Activated CD8-positive, alpha-beta memory T cell treated with anti-CD3 and anti-CD28 coated beads, Interleukin-2, amount 10 ng/mL, durations not matched to agents 7 days and 5 days (primary cell): ENCODE data around the gene LYPD8. TPM values are rescaled to one million over a fixed set of nuclear protein-coding genes. Genes with fewer than 3 reads are reported as not detected.

Experiments
- ATAC-seq: fragments of 150-1000 bp; cut with Tn5 transposase; one replicate; pipeline ENCODE4 v1.10.0; 2021; ENCODE audit warnings: moderate library complexity
- CTCF ChIA-PET: fragments of 350-600 bp; sonication (Branson Sonifier 250); formaldehyde crosslinking; loops from one replicate; lab custom pipeline; 2021; ENCODE audit warnings: antibody characterized with exemption; lab: Charles Lee
- DNase-seq: peaks from one replicate; pipeline ENCODE4 v3.0.0-alpha.2; 2020
- H3K27ac Mint-ChIP-seq: one replicate; pipeline ENCODE4 v1.8.0; 2021; ENCODE audit warnings: mild to moderate bottlenecking, mixed read lengths
- H3K27me3 Mint-ChIP-seq: one replicate; pipeline ENCODE4 v1.8.0; 2021; ENCODE audit warnings: mixed read lengths
- H3K36me3 Mint-ChIP-seq: one replicate; pipeline ENCODE4 v1.8.0; 2021; ENCODE audit warnings: mild to moderate bottlenecking, mixed read lengths
- H3K4me1 Mint-ChIP-seq: one replicate; pipeline ENCODE4 v1.8.0; 2021; ENCODE audit warnings: mixed read lengths
- H3K4me3 Mint-ChIP-seq: one replicate; pipeline ENCODE4 v1.8.0; 2021; ENCODE audit warnings: mild to moderate bottlenecking, moderate library complexity, mixed read lengths
- H3K9me3 Mint-ChIP-seq: one replicate; pipeline ENCODE4 v1.8.0; 2022; ENCODE audit warnings: low read depth, mixed read lengths
- total RNA-seq, 2 experiments: library from RNA; stranded (reverse); gene quantifications; one replicate each; pipeline ENCODE4 v1.2.3, GENCODE V29; 2021

The LYPD8 gene
- total RNA-seq, 2 experiments from 2014 or later = not detected

DNA sequence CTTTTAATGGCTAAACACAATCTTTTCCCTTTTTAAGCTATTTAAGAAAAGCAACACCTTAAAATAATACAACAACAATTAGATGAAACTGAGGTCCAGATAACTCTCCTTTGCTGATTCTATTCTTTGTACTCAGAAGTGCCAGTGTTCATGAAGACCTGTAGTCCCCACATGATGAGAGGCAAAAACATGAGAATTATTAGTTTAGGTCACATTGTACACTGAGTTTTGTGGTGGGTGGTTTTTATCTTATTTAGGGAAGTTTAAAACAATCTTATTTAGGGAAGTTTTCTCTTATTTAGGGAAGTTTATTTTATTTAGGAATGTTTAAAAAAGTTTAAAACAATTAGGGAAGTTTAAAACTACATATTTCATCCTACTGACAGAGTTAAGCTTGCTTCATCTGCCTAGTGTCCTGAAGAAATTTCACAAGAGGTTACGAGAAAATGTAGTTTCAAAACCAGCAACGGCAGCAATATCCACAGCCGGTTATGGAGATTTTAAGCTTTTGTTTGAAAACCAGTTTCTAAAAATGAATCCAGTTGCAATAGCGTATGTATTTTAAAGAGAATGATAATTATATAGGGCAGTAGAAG, 45.2 kb downstream of the LYPD8 start:
- Mint-ChIP-seq H3K4me3 (no peak overlapping the region), H3K9me3 (peaks cover 6% of the 10 kb centered on the region), H3K27me3 (peaks cover 12% of the 10 kb centered on the region), H3K36me3 (peaks cover 2% of the 10 kb centered on the region), H3K4me1 (no peaks in the 10 kb centered on the region), H3K27ac (no peak overlapping the region)
- DNase-seq (no peak), ATAC-seq (no peak)
- CTCF ChIA-PET = interaction anchor here (1.4 kb wide), 1 partner anchor 12 kb away, joined by 4 read pairs; no protein-coding TSS in a partner anchor

DNA sequence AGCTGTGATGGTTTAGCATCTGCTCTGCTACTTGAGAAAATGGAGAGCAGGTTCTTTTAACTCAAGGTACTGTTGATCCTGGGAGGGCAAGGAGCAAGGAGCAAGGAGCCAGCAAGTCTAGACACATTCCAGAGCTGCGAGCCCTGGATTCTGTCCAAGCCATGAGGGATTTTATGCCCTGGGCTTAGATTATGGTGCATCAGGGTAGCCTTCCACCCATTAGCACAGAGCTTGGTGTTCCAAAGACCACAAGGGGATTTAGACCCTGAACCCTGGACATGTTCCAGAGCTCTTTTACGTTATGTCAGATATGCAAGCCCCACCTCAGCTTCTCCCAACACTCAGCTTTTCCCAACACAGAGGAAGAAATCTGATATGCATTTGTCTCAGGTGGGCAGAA, 51.0 kb downstream of the LYPD8 start:
- Mint-ChIP-seq H3K27me3 (peaks cover 8% of the 10 kb centered on the region), H3K4me1 (no peaks in the 10 kb centered on the region), H3K27ac (no peak overlapping the region), H3K36me3 (no peaks in the 10 kb centered on the region), H3K9me3 (no peaks in the 10 kb centered on the region), H3K4me3 (no peak overlapping the region)
- ATAC-seq (no peak), DNase-seq (no peak)
- CTCF ChIA-PET = interaction anchor here (0.7 kb wide), 1 partner anchor 10 kb away, joined by 3 read pairs; no protein-coding TSS in a partner anchor

DNA sequence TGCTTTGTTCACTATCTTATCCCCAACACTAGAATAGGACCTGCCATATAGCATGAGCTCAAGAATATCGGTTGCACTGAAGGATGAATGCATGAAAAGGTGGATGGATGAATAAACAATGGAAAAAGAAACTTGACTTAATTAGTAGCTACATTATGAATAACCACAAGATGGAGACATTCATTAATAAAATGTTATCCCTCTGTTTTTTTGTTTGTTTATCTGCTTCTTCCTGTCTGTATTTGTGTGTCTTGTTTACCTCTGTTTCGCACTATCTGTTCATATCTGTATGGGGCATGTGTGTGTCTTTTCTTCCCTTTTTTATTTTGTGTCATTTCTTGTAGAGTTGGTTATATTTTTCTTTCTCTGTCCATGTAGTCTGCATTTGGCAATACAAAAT, 51.9 kb downstream of the LYPD8 start:
- CTCF ChIA-PET = no interaction called here
- H3K4me1 Mint-ChIP-seq = no peaks in the 10 kb centered on the region
- H3K27me3 Mint-ChIP-seq = peaks cover 8% of the 10 kb centered on the region
- H3K36me3 Mint-ChIP-seq = no peaks in the 10 kb centered on the region
- no peak overlapping the region for H3K4me3 Mint-ChIP-seq
- H3K27ac Mint-ChIP-seq = no peak overlapping the region
- no peak for ATAC-seq
- H3K9me3 Mint-ChIP-seq = no peaks in the 10 kb centered on the region
- no peak for DNase-seq

DNA sequence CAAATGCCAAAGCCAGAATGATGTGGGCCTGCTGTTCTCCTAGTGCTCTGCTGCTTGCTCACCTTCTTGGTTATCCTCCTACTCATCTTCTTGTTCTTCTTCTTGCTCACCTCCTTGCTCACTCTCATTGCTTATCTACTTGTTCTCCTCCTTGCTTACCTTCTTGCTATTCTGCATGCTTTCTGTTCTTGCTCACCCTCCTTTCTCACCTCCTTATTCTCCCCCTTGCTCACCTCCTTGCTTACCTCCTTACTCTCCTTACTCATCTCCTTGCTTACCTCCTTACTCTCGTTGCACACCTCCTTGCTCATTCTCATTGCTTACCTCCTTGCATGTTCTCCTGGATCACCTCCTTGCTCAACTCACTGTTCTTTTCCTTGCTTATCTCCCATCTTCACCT, 52.8 kb downstream of the LYPD8 start, which contains the start of gene OR14I1:
TSS of gene OR14I1 (minus strand) at position 53 of the 400 bp plus-strand sequence.
- ATAC-seq (no peak), DNase-seq (no peak)
- Mint-ChIP-seq H3K9me3 (no peaks in the 10 kb centered on the region), H3K4me3 (no peak within 1 kb of the TSS), H3K4me1 (no peaks in the 10 kb centered on the region), H3K36me3 (no peaks in the 10 kb centered on the region), H3K27me3 (peaks cover 3% of the 10 kb centered on the region), H3K27ac (no peak within 1 kb of the TSS)
- CTCF ChIA-PET = no interaction called here

DNA sequence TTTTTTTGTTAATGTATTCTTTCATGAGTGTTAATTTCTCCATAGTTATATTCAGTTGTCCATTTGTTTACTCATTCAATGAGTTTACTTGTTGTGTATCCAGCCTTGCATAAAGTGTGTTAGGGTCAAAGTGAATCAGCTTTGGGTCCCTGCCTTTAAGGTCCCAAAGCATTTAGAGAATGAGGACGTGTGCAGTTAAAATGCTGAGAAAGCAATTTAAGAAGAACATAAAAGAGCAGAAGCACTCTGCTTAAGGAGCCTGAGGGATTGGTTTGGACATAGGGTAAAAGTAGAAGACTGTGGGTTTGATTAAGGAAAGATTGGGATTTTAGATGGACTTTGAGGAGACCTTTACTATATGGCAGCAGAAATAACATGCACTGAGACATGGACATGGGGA, 56.5 kb downstream of the LYPD8 start:
- CTCF ChIA-PET = interaction anchor here (1.9 kb wide), 1 partner anchor 11 kb away, joined by 4 read pairs; no protein-coding TSS in a partner anchor
- no peak overlapping the region for H3K27ac Mint-ChIP-seq

DNA sequence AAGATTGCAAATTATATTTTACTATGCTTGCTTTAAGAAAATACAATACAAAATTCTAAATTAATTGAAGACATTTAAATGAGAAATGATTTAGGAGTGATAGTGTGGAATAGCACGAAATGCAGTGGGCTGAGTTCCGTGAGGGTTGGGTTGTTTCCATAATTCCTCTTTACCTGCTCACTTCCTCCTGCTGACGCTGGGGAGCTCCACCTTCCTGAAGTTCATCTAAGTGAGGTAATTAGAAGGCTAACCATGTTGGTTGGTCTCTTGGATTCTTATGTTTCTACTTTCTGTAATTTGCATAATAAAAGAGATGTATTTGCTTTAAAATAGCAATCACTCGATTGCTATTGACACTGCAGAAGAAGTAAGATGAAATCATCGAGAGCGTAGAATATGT, 57.7 kb downstream of the LYPD8 start:
- no peaks in the 10 kb centered on the region for H3K4me1 Mint-ChIP-seq
- H3K36me3 Mint-ChIP-seq = no peaks in the 10 kb centered on the region
- CTCF ChIA-PET = interaction anchor here (1.8 to 1.9 kb wide), 2 partner anchors 12 to 107 kb away, joined by 4 to 6 read pairs; no protein-coding TSS in a partner anchor
- ATAC-seq = no peak
- no peaks in the 10 kb centered on the region for H3K9me3 Mint-ChIP-seq
- no peak overlapping the region for H3K27ac Mint-ChIP-seq
- no peak for DNase-seq
- H3K27me3 Mint-ChIP-seq = peaks cover 2% of the 10 kb centered on the region
- no peak overlapping the region for H3K4me3 Mint-ChIP-seq

More for the DNA sequence above, 56.5 kb downstream of the LYPD8 start:
- H3K9me3 Mint-ChIP-seq = no peaks in the 10 kb centered on the region
- no peaks in the 10 kb centered on the region for H3K4me1 Mint-ChIP-seq
- ATAC-seq = no peak
- H3K4me3 Mint-ChIP-seq = no peak overlapping the region
- no peaks in the 10 kb centered on the region for H3K36me3 Mint-ChIP-seq
- no peak for DNase-seq
- peaks cover 2% of the 10 kb centered on the region for H3K27me3 Mint-ChIP-seq

DNA sequence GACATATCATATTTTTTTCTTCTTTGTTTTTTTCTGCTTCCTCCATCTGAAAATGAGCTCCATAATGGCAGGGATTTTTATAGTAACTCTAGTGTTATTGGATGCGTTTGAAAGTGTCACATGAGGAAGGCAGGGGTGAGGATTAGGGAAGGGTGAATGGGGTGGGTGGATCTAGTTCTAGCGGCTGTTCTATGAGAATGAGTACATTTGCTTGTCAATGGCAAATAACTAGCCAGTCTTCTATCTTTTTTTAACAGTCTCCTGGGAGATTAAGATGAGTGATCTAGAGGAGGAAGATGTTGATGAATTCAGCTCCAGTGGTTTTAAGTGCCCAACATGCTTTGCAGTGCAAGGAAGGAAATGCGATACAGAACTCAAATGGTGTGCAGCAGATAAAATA, 58.8 kb downstream of the LYPD8 start:
- H3K4me1 Mint-ChIP-seq = no peaks in the 10 kb centered on the region

DNA sequence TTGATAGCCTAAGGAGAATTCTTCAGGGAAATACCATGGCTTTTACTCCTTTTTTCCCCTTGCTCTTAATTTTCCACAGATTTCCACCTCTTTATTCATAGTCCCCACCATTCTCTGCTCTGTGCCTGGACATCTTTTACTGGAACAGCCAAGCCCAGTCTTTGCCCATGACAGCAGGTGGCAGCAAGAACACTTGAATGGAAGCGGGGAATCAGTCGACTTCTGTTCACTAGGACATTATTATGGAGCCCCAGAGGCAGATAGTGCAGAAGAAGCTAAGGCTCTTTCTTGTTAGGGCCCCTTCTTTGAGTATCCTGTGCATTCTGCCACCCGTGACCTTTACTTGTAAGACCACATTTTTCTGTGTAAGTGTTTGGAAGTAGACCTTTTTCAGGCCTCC, 59.3 kb downstream of the LYPD8 start:
- no peaks in the 10 kb centered on the region for H3K4me1 Mint-ChIP-seq
- CTCF ChIA-PET = interaction anchor here (1.8 kb wide), 1 partner anchor 109 kb away, joined by 6 read pairs; no protein-coding TSS in a partner anchor
- H3K27me3 Mint-ChIP-seq = peaks cover 2% of the 10 kb centered on the region
- no peaks in the 10 kb centered on the region for H3K36me3 Mint-ChIP-seq
- ATAC-seq (no peak), DNase-seq (no peak)
- H3K9me3 Mint-ChIP-seq = peaks cover 5% of the 10 kb centered on the region
- H3K27ac Mint-ChIP-seq = no peak overlapping the region
- no peak overlapping the region for H3K4me3 Mint-ChIP-seq

More for the DNA sequence above, 58.8 kb downstream of the LYPD8 start:
- CTCF ChIA-PET = interaction anchor here (1.8 kb wide), 1 partner anchor 109 kb away, joined by 6 read pairs; no protein-coding TSS in a partner anchor
- H3K27ac Mint-ChIP-seq = no peak overlapping the region
- peaks cover 5% of the 10 kb centered on the region for H3K9me3 Mint-ChIP-seq
- no peak for ATAC-seq
- no peaks in the 10 kb centered on the region for H3K36me3 Mint-ChIP-seq
- H3K4me3 Mint-ChIP-seq = no peak overlapping the region
- H3K27me3 Mint-ChIP-seq = peaks cover 2% of the 10 kb centered on the region
- DNase-seq = no peak

DNA sequence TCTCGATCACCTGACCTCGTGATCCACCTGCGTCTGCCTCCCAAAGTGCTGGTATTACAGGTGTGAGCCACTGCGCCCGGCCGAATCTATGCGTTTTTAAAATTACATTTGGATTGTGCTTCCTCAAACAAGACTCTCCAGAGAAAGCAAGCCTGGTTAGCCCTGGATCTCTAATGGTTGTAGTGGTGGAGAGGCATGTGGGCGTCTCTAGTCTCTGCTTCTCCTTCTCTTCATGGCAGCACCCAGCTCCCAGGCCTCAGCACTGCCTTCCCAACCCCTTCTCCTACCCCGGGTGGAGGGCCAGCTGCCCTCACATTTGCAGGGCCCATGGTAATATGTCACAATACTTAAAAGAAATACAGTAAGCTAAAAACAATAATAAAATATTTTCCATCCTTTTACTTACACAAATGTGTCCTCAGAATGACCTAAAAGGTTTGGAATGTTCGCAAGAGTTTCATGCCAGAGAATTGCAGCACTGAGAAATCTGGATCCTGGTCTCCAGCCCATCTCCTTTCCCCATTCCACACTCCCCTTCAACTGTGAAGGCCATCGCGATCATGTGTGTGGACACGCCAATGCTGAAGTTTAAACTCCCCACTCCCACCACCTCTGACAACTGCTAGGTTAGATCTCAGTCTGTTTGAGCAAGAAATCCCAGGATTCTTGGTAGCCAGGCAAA, 60.0 kb downstream of the LYPD8 start:
- ATAC-seq (no peak), DNase-seq (no peak)
- CTCF ChIA-PET = interaction anchor here (1.1 kb wide), 1 partner anchor 111 kb away, joined by 3 read pairs; no protein-coding TSS in a partner anchor
- H3K9me3 Mint-ChIP-seq = peaks cover 5% of the 10 kb centered on the region
- peaks cover 2% of the 10 kb centered on the region for H3K27me3 Mint-ChIP-seq
- H3K27ac Mint-ChIP-seq = no peak overlapping the region
- H3K36me3 Mint-ChIP-seq = no peaks in the 10 kb centered on the region
- H3K4me3 Mint-ChIP-seq = no peak overlapping the region
- H3K4me1 Mint-ChIP-seq = no peaks in the 10 kb centered on the region

DNA sequence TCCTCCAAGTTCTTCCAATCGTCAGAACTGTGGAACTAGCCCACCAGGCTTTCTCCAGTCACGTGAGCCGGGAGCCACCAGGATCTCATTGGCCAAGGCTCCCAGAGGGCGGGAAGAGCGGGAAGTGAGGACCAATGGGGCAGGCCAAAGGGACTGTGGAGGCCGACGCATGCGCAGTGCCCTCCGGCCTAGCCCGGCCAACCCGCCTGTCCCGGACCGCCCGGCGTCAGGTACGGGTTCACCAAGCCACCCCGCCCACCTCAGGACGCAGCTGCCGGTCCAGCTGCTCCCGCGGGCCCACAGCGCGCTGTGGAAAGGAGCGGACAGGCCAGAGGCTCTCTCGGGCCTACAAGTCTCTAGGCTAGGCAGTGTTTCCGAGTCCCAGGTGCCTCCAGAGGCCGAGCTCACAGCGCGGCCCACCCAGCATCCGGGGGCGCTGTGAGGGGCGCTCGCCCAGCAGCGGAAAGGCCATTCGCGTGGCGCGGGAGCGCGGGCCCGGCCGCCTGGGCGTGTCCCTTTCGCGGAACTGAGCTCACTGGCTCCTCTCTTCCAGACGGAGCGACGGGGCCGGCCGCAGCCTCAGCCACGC, 63.9 kb downstream of the LYPD8 start:
- H3K9me3 Mint-ChIP-seq = peaks cover 5% of the 10 kb centered on the region
- ATAC-seq = no peak
- DNase-seq = no peak
- H3K27me3 Mint-ChIP-seq = peaks cover 2% of the 10 kb centered on the region
- H3K4me1 Mint-ChIP-seq = peaks cover 1% of the 10 kb centered on the region
- H3K36me3 Mint-ChIP-seq = no peaks in the 10 kb centered on the region
- no peak overlapping the region for H3K4me3 Mint-ChIP-seq
- CTCF ChIA-PET = no interaction called here
- H3K27ac Mint-ChIP-seq = no peak overlapping the region

Other genes with a start within 250 kb of the LYPD8 start
- gene OR2G6, start 247.7 kb downstream of the LYPD8 start, total RNA-seq = not detected
- gene OR2T29, start 193.0 kb downstream of the LYPD8 start, total RNA-seq = not detected
- gene OR2T34, start 181.0 kb downstream of the LYPD8 start, total RNA-seq = not detected
- not detected for gene OR2T10, start 158.1 kb downstream of the LYPD8 start, total RNA-seq
- not detected for gene OR2T11, start 120.7 kb downstream of the LYPD8 start, total RNA-seq
- gene OR2T35, start 110.5 kb downstream of the LYPD8 start, total RNA-seq = not detected
- not detected for gene OR2T27, start 100.2 kb downstream of the LYPD8 start, total RNA-seq
- not detected for gene OR14I1, start 53.0 kb downstream of the LYPD8 start, total RNA-seq
- gene SH3BP5L, start 70.2 kb upstream of the LYPD8 start, total RNA-seq = 10 to 100 TPM; 27.4 to 27.9 TPM
- 10 to 100 TPM; 53.8 to 72.3 TPM for gene ZNF672, start 82.5 kb upstream of the LYPD8 start, total RNA-seq
- gene ZNF692, start 103.3 kb upstream of the LYPD8 start, total RNA-seq = 10 to 100 TPM; 70.5 to 74.9 TPM
- gene PGBD2, start 150.5 kb upstream of the LYPD8 start, total RNA-seq = 1 to 10 TPM; 6.3 to 7.7 TPM